Suprapubic skin (tissue), 3 donors: ENCODE measurements around the gene LTBR.

Source experiments
- POLR2A ChIP-seq, 2 donors: fragments of 450-650 bp; IDR thresholded peaks; one replicate each; pipeline ENCODE4 v1.6.1; 2017; ENCODE audit warnings: antibody characterized with exemption in 2 of 2, mild to moderate bottlenecking in 2 of 2, moderate library complexity in 2 of 2
- TF ChIP-seq, protein P1 (sequence below), 2 donors: fragments of 200-600 bp in 1 of 2; fragments of 450-650 bp in 1 of 2; sonication (generic) in 1 of 2; IDR thresholded peaks; one replicate each; pipeline ENCODE4 v1.5.1; 2016 to 2019; ENCODE audit warnings: antibody characterized with exemption in 2 of 2, mild to moderate bottlenecking in 1 of 2, moderate library complexity in 1 of 2

DNA sequence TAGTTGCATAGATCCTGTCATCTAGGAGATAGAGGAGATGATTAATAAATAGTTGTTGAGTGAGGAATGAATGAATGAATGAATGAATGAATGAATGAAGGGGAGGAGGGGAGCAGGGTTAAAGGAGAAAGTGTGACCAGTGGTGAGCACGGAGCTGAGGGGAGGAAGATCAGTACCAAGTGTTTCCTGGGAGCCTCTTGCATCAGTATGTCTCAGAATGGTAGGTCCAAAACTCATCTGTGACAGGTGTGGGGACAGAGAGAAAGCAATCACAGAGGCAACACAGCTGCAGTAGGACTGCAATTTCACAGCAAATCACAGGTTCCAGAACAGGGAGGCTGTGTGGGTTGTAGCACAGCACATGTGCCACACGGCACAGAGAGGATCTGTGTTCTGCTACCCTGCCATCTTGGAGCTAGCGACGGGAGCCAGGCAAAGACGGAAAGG lies 27.6 kb upstream of the LTBR start:
- TF ChIP-seq, protein P1, sequence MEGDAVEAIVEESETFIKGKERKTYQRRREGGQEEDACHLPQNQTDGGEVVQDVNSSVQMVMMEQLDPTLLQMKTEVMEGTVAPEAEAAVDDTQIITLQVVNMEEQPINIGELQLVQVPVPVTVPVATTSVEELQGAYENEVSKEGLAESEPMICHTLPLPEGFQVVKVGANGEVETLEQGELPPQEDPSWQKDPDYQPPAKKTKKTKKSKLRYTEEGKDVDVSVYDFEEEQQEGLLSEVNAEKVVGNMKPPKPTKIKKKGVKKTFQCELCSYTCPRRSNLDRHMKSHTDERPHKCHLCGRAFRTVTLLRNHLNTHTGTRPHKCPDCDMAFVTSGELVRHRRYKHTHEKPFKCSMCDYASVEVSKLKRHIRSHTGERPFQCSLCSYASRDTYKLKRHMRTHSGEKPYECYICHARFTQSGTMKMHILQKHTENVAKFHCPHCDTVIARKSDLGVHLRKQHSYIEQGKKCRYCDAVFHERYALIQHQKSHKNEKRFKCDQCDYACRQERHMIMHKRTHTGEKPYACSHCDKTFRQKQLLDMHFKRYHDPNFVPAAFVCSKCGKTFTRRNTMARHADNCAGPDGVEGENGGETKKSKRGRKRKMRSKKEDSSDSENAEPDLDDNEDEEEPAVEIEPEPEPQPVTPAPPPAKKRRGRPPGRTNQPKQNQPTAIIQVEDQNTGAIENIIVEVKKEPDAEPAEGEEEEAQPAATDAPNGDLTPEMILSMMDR (IDR thresholded peaks at IDR 0.05): no peak
- no peak for TF ChIP-seq POLR2A (IDR thresholded peaks at IDR 0.05)
